Astrocyte (in vitro differentiated cells and primary cell): ENCODE results near the gene RIPPLY2. TPM values are rescaled to one million over a fixed set of nuclear protein-coding genes. Genes with fewer than 3 reads are reported as not detected.

Experiments
- DNase-seq: peaks from one replicate; pipeline ENCODE4 v3.0.0-alpha.2; 2010; ENCODE audit warnings: low read depth
- FAIRE-seq: peaks from 2 replicates; lab custom pipeline; 2011; peaks lifted over from hg19 to GRCh38; lab: Jason Lieb, UNC
- H2AFZ ChIP-seq: 2 replicates; pipeline ENCODE4 v1.6.0; 2012; ENCODE audit warnings: low read depth, low read length, inconsistent platforms
- H3K27ac ChIP-seq: 2 replicates; pipeline ENCODE4 v1.5.1; 2011; ENCODE audit warnings: low read depth, low read length, inconsistent platforms
- H3K27me3 ChIP-seq: 2 replicates; pipeline ENCODE4 v1.6.0; 2011; ENCODE audit warnings: low read length, inconsistent platforms; ENCODE audit not compliant: insufficient read depth
- H3K36me3 ChIP-seq: 2 replicates; pipeline ENCODE4 v1.5.1; 2011; ENCODE audit warnings: low read length, inconsistent platforms; ENCODE audit not compliant: insufficient read depth
- H3K4me1 ChIP-seq: 2 replicates; pipeline ENCODE4 v1.5.1; 2011; ENCODE audit warnings: low read length, inconsistent platforms; ENCODE audit not compliant: insufficient read depth
- H3K4me2 ChIP-seq: 2 replicates; pipeline ENCODE4 v1.6.0; 2012; ENCODE audit warnings: low read length, inconsistent platforms
- H3K4me3 ChIP-seq: 2 replicates; pipeline ENCODE4 v1.5.1; 2011; ENCODE audit warnings: low read depth, mild to moderate bottlenecking, low read length, inconsistent platforms; ENCODE audit not compliant: insufficient read depth
- H3K79me2 ChIP-seq: 2 replicates; pipeline ENCODE4 v1.6.0; 2012; ENCODE audit warnings: mild to moderate bottlenecking, low read length, inconsistent platforms; ENCODE audit not compliant: insufficient read depth
- H3K9ac ChIP-seq: 2 replicates; pipeline ENCODE4 v1.6.0; 2012; ENCODE audit warnings: mild to moderate bottlenecking, low read length, inconsistent platforms
- H3K9me3 ChIP-seq: 2 replicates; pipeline ENCODE4 v1.5.1; 2012; ENCODE audit warnings: low read depth, mild to moderate bottlenecking, low read length, inconsistent platforms; ENCODE audit not compliant: insufficient read depth
- H4K20me1 ChIP-seq: 2 replicates; pipeline ENCODE4 v1.6.0; 2012; ENCODE audit warnings: low read length, inconsistent platforms; ENCODE audit not compliant: insufficient read depth
- H3K27ac Mint-ChIP-seq: one replicate; pipeline ENCODE4 v1.8.0; 2021; ENCODE audit warnings: mild to moderate bottlenecking, mixed read lengths; ENCODE audit not compliant: unreplicated experiment
- H3K27me3 Mint-ChIP-seq: one replicate; pipeline ENCODE4 v1.8.0; 2021; ENCODE audit warnings: low read depth, mixed read lengths; ENCODE audit not compliant: unreplicated experiment
- H3K36me3 Mint-ChIP-seq: one replicate; pipeline ENCODE4 v1.8.0; 2021; ENCODE audit warnings: low read depth, mixed read lengths; ENCODE audit not compliant: unreplicated experiment
- H3K4me1 Mint-ChIP-seq: one replicate; pipeline ENCODE4 v1.8.0; 2021; ENCODE audit warnings: low read depth, mixed read lengths; ENCODE audit not compliant: unreplicated experiment
- H3K4me3 Mint-ChIP-seq: one replicate; pipeline ENCODE4 v1.8.0; 2021; ENCODE audit warnings: mild to moderate bottlenecking, moderate library complexity, mixed read lengths; ENCODE audit not compliant: unreplicated experiment
- H3K9me3 Mint-ChIP-seq: one replicate; pipeline ENCODE4 v1.8.0; 2021; ENCODE audit warnings: mild to moderate bottlenecking, mixed read lengths; ENCODE audit not compliant: unreplicated experiment
- CTCF ChIP-seq: IDR thresholded peaks from 2 replicates; pipeline ENCODE4 v1.5.1; 2011; ENCODE audit warnings: low read depth, mild to moderate bottlenecking, inconsistent platforms, low read length, moderate library complexity; ENCODE audit not compliant: insufficient read depth
- EZH2 ChIP-seq: IDR thresholded peaks from 2 replicates; pipeline ENCODE4 v1.6.1; 2012; ENCODE audit warnings: mild to moderate bottlenecking, low read length, inconsistent platforms; ENCODE audit not compliant: insufficient read depth
- total RNA-seq: library from RNA; stranded (reverse); gene quantifications from 2 replicates; pipeline ENCODE4 v1.2.1, GENCODE V29; 2021

Gene RIPPLY2
- total RNA-seq, 1 donor from 2014 or later, result not detected

GRCh38 chr6:83860782-83861495 lies 7.8 kb downstream of the RIPPLY2 start:
- peaks cover 4% of the 10 kb centered on the region for H3K4me1 ChIP-seq
- H2AFZ ChIP-seq, result no peak overlapping the region
- Mint-ChIP-seq H3K27me3 (no peaks in the 10 kb centered on the region), H3K36me3 (no peaks in the 10 kb centered on the region), H3K4me3 (peak overlapping the region; percentile 93), H3K4me1 (peaks cover 8% of the 10 kb centered on the region), H3K27ac (no peak overlapping the region), H3K9me3 (no peaks in the 10 kb centered on the region)
- H3K4me3 ChIP-seq, result peak overlapping the region; percentile 91
- DNase-seq (no peak), FAIRE-seq (no peak)
- no peak overlapping the region for H3K27ac ChIP-seq
- H3K9me3 ChIP-seq, result no peaks in the 10 kb centered on the region
- no peak overlapping the region for H3K9ac ChIP-seq
- peaks cover 33% of the 10 kb centered on the region for H3K79me2 ChIP-seq
- peak overlapping the region; percentile 93 for H3K4me2 ChIP-seq
- H3K36me3 ChIP-seq, result no peaks in the 10 kb centered on the region
- no peaks in the 10 kb centered on the region for H3K27me3 ChIP-seq
- TF ChIP-seq CTCF (no peak), EZH2 (no peak)
- peaks cover 17% of the 10 kb centered on the region for H4K20me1 ChIP-seq

GRCh38 chr6:83862776-83863471 lies 9.8 kb downstream of the RIPPLY2 start:
- Histone ChIP-seq H3K27ac (no peak overlapping the region), H3K36me3 (no peaks in the 10 kb centered on the region), H3K9ac (no peak overlapping the region), H3K4me2 (no peak overlapping the region), H3K4me3 (no peak overlapping the region), H3K4me1 (peaks cover 12% of the 10 kb centered on the region), H3K79me2 (peaks cover 33% of the 10 kb centered on the region), H3K27me3 (no peaks in the 10 kb centered on the region), H3K9me3 (no peaks in the 10 kb centered on the region), H4K20me1 (peaks cover 17% of the 10 kb centered on the region), H2AFZ (no peak overlapping the region)
- Mint-ChIP-seq H3K27ac (no peak overlapping the region), H3K27me3 (no peaks in the 10 kb centered on the region), H3K4me1 (peaks cover 12% of the 10 kb centered on the region), H3K9me3 (no peaks in the 10 kb centered on the region), H3K4me3 (no peak overlapping the region), H3K36me3 (no peaks in the 10 kb centered on the region)
- peak; percentile 31 for DNase-seq
- no peak for FAIRE-seq
- TF ChIP-seq EZH2 (no peak), CTCF (no peak)

- Histone ChIP-seq H3K9me3 (no peaks in the 10 kb centered on the region), H2AFZ (no peak overlapping the region), H3K27ac (peak overlapping the region; percentile 78), H3K4me3 (no peak overlapping the region), H4K20me1 (peaks cover 7% of the 10 kb centered on the region), H3K79me2 (peaks cover 9% of the 10 kb centered on the region), H3K4me2 (peak overlapping the region; percentile 51), H3K36me3 (no peaks in the 10 kb centered on the region), H3K4me1 (peaks cover 15% of the 10 kb centered on the region), H3K27me3 (no peaks in the 10 kb centered on the region), H3K9ac (peak overlapping the region; percentile 56)
- Mint-ChIP-seq H3K27me3 (no peaks in the 10 kb centered on the region), H3K9me3 (no peaks in the 10 kb centered on the region), H3K36me3 (peaks cover 2% of the 10 kb centered on the region), H3K27ac (peak overlapping the region; percentile 48), H3K4me3 (no peak overlapping the region), H3K4me1 (peaks cover 7% of the 10 kb centered on the region)
- FAIRE-seq (no peak), DNase-seq (no peak)
- TF ChIP-seq CTCF, result no peak
- TF ChIP-seq EZH2, result no peak
Measured at GRCh38 chr6:83867043-83867442, 13.9 kb downstream of the RIPPLY2 start.
